T-helper 2 cell (primary cell): Measurements from ENCODE around the gene COL17A1.
A peak's percentile ranks its signal among the peaks of the same experiment; 100 is the strongest.

Source experiments
- DNase-seq, 5 experiments: peaks; one replicate each; pipeline versions ENCODE4 v3.0.0 to v3.0.0-alpha.2; 2012 to 2022

The COL17A1 gene

DNA sequence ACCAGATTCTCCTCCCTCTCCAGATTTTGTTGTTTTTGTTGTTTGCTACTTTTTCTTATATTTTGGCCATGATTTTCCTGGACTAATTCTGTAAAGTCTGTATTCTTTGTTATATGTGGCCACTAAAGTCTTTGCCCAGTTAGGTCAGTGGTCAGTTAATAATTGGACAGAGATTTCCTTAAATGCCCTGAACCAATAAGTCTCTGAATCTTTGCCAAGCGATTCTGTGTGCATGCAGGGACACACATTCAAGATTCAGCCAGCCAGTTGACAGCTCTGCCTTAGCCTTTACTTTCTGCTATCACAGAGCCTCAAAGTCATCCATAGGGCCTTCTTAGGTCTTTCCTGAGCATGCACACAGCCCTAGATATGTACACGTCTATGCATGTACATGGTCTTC lies 11.0 kb upstream of the COL17A1 start:
- DNase-seq = no peak

GRCh38 chr10:104092749-104093148 lies 7.1 kb upstream of the COL17A1 start:
- DNase-seq = no peak

DNA sequence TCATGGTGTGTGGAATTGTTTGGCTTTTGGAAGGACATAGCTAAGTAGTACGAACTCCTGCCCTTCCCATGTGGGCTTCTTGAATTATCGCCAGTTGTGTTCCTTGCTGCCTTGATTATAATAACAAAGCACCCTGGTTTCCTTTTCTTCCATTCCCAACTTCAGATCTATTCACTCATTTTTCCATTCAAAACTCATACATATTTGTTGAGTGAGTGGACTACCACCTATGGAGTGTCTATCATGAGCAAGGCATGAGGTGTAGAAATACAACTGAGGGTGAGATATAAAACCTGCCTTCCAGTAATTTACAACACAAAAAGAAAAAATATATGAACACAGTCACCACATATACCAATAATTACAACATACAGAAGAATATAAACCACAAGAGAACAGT lies 4.9 kb upstream of the COL17A1 start:
- no peak for DNase-seq

DNA sequence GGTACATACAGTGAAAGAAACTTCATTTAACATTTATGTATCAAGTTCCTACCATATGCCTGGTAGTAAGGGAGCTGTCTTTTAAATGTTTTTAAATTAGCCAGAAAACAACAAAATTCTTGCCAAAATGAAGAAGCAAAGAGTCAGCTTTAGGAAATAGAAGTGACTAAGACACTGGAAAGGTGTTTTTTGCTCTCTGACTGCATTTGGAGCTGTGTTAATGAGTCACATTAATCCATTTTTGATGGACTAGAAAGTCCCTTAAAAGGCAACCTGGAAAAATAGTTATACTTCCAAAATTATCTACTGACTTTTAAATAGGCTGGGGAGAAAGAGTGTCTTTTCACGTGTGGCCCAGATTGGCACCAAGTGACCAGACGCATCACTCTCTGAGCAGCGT lies 3.9 kb upstream of the COL17A1 start:
- DNase-seq = no peak

DNA sequence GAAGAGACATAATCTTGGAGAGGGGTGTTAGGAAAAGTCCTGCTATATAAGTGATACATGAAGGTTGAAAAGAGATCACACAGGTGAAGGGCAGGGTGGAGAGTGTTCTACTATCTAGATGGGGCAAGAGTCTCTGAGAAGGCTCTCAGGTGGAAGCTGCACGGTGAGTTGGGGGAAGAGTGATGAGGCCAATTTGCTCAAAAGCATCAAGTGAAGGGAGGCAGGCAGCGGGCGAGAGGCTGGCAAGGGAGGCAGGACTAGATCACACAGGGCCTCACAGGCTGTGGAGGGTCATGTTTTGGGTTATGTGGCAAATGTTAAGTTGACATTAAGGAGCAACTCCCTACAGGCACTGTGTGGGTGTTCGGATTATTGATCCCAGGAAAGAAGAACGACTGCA lies 2.6 kb upstream of the COL17A1 start:
- DNase-seq = no peak

DNA sequence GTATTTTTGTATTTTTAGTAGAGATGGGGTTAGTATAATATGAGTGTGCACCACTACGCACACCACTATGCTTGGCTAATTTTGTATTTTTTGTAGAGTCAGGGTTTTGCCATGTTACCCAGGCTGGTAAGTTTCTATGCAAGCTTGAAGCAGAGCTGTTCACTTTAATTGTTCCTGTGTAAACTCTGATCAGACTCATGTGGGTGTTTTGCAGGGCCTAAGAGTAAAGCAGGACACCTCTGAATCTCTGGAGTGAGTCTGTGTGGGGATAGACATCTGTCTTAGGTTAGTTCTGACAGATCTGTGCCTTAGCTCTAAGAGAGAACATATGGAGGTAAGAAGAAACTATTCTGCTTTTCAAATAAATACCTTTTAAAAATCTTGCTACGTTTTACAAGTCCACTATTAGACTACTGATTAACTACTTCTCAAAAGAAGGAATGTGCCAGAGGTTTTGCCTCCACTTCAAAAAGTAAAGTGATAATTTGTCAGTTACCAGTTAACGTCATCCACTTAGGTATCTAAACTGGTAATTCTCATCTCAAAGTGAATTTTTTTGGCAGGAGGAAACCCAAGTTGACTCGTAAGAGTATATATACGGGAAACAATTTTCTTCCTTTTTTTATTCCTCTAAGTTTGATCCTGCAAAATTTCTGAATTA lies 1.1 kb downstream of the COL17A1 start:
- DNase-seq = no peak

- no peak for DNase-seq
These were observed 3.7 kb downstream of the COL17A1 start for GRCh38 chr10:104081998-104082397.

GRCh38 chr10:104080762-104081161 lies 4.9 kb downstream of the COL17A1 start:
- peak in 1 of 5 experiments; percentile 63 for DNase-seq

DNA sequence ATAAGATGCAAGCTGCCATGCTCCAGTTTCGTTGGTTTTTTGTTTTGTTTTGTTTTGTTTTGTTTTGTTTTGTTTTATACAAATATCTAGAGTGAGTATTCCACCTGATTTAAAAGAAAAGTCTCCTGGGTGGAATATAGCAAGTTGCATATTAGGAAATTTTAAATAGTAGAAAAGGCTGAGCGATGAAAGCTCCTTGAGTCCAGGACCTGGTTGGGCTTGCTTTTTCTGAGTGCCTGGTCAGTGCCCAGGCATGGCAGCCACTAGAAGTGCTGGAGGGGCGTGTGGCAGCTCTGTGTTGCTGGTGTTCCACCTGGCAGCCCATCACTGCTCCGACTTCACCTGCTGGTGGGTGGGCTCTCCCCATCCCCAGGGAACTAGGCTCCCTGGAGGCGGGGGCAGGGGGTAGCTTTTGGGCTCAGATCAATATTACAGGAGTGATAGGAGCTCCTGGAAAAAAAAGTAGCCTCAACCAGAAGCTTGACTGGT lies 8.0 kb downstream of the COL17A1 start:
- DNase-seq = no peak

DNA sequence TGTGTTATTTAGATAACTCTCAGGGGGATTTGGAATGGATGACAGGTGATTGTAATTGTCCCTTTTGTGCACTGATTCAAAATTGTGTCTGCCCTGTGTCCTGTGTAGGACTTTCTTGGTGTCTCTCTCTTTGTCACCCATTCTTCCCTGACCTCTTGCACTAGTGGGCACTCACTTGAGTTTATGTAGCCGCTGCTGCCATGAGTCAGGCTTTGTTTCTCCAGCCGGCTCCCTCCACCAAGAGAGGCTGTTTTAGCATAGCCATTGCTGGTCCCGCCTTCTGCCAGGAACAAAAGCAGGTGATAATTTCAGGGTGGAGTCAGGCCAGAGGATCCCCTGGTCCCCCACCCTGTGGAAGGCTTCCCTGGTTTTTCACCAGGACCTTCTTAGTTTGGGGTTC lies 8.4 kb downstream of the COL17A1 start:
- DNase-seq = no peak

DNA sequence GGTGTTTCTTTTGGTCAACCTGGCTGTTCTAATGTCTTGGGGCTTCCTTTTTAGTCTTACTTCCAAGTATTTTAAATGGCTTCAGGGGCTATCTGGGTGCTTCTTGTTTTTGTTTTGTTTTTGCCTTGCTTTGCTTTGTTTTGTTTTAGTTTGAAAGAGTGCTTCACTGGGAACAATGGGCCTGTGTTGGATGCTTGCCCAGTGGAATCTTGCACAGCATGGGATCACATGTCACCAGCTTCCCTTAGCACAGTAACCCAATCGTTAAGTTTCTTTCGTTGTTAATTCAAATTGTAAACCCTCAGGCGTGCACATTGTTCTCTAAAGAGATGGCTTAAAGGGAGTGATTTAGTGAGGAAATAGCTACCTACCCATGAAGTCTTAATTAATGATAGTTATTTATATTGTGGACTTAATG lies 8.9 kb downstream of the COL17A1 start:
- DNase-seq = no peak

DNA sequence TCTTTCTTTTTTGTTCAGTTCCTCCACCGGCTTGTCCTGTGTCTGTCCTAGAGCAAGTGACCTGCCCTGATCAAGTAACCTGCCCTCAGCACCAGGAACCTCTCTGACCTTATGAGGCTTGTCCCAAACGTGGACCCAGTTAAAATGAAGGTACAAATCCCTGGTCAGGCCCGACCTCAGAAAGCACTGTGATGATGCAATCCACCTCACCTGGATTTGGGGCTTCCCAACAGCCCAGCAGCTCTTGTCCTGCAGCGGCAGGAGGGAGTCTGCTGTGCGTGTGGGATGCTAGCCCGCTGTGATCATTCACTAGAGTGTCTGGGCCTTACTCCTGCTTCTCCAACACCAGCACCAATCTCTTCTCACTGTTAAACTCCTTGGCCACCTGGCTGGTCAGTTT lies 11.2 kb downstream of the COL17A1 start:
- no peak for DNase-seq

DNA sequence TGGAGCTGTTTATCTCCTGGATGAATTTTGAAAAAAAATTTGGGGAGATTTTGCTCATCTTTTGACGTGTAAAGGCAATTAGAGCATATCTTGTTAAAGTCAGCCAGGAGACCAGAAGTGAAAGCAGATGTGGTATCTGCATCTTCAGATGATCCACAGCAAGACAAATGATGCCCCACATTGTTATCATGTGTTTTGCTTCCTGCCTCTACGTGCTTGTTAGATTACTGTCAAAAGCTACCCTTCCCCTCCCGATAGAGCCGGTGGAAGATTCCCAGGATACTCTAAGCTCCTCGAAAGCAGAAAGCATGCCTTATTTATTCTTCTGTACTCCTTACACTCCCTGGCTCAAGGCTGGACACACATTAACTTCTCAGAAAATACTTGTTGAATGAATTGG lies 12.9 kb downstream of the COL17A1 start:
- DNase-seq = peak in 1 of 5 experiments; percentile 69

GRCh38 chr10:104069613-104070012 lies 16.1 kb downstream of the COL17A1 start:
- DNase-seq = no peak

DNA sequence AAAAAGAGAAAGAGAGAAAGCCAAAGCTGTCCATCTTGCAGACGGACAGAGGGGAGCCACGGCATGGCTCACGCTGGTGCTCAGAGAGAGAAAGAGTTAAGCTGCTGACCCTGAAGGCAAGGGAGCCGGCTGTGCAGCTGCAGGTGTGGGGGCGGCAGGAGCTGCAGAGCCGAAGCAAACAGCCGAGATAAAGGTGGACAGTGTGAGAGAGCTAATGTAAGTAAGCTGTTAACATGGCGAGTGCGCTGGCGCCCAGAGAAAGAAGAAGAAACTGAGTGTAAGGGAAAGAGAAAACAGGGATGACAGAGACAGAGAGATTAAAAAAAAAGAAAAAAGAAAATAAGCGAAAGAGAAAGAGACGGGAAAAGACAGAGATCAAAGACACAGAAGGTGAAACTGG lies 18.2 kb downstream of the COL17A1 start:
- DNase-seq = no peak

- no peak for DNase-seq
These were observed 18.7 kb downstream of the COL17A1 start for GRCh38 chr10:104066945-104067344.

DNA sequence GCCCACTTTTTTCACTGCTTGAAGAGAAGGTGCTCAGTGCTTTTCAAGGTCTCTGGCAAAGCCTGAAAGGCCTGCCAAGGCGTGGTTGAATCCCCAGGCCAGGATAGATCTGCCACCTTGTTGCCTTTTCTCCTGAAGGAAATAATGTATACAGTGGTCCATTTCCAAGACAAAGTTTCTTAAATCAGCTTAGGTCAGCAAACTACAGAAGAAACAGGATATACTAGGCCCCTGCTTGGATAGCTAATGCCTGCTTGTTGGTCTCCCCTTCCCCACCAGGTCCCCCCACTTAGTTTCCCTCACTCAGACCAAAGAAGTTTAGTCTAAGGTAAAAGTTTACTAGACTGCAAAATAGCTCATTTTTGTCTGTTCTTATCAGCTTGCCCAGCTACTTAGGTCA lies 19.9 kb downstream of the COL17A1 start:
- no peak for DNase-seq

GRCh38 chr10:104061196-104061595 lies 24.5 kb downstream of the COL17A1 start:
- DNase-seq = no peak

DNA sequence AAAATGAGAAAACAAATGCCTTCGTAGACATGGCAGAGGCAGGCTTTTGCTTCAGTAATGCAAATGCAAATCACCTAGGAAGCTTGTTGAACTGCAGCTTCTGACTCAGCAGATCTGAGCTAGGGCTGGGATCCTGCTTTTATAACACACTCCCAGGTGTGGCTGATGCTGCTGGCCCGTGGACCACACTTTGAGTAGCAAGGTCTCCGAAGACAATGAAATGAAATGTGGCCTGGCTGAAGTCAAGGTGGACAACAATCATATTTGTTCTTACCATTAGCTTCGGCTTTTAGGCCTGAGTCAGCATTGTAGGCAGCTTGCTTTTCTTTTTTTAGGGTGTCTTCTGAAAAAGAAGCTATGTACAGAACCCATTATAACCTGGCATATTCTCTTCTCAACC lies 26.3 kb downstream of the COL17A1 start:
- no peak for DNase-seq

DNA sequence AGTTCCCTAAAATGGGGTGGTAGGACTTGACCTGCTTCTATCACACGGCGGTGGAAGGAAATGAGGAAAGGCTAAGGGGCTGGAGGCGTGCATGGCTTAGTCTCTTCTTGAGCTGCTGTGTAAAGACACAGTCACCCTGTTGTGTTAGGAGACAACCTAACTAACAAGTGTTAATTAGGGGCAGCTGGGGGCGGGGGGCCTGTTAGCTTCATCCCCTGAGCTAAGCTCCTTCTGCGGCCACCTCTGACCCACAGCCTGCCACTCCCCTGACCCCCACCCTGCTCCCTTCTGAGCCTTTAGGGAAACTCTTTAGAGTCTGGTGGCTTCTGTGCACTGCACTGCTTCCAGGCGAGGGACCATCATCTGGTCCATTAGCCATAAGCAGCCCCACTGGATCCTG lies 28.0 kb downstream of the COL17A1 start:
- DNase-seq = no peak

DNA sequence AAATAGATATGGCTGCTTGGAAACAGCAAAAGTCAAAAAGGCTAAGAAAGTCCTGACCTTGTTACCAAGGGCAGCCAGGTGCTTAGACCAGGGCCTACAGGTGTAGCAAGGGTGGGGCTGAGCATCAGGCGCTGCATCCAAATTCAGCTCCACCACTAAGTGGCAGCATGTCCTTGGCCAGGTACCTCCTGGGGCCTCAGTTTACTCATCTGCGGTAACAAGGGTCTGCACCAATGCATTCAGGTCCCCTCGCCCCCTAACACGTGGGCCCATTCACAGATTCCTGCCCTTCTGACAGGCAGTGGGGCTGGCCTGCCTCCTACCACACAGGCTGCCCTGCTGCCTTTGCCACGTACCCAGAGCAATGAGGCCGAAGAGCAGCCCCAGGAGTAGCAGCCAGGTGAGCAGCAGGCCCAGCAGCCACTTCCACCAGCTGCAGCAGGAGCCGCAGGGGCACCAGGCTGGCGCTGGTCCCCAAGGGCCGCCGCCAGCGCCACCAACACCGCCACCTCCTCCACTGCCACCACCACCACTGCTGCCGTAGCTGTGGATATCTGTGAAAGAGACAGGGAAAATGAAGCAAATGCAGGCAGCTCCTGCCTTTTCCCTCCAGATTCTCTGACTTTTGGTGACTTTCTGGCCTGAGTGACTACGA lies 28.9 kb downstream of the COL17A1 start:
- DNase-seq = no peak

- DNase-seq = no peak
These were observed 31.2 kb downstream of the COL17A1 start for GRCh38 chr10:104054430-104054829.

DNA sequence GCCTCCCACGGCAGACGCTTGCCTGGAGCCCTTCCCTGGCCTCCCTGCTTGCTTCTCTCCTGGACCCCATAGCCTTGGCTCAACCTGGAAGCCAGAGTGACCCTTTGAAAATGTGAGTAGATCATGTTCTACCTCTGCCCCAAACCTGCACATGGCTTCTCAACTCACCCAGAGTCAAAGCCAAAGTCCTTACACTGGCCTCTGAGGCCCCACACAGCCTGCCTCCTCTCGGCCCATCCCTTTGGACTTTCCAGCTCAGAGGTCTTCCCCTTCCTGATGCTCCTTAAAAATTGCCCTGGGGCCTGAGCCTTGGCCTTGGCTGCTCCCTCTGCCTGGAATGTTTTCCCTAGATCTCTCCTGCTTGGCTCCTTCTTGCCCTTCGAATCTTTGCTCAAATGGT lies 32.5 kb downstream of the COL17A1 start:
- no peak for DNase-seq

DNA sequence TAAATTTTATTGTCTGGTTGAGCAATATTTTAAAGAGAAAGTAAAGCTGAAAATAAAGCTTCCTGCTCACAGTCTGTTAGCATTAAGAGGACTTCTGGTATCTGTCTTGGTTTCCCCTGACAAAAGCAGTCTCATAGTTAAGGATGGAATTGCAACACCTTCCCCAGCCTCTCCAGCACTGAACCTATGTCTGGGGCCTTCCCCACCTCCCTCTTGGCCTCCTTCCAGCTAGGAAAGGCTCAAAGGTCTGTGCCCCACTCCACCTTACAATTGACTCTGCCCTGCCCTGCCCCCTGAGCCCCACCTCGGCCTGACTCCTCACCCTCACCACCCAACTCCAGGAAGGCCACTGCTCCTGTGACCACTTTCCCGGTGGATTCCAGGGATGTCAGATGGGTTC lies 33.2 kb downstream of the COL17A1 start:
- no peak for DNase-seq
